K562 (cell line): ENCODE measurements around the gene OR2V1.

Experiments
- CHD4 ChIP-seq: fragments of 200-600 bp; sonication (generic); IDR thresholded peaks from 3 replicates; pipeline ENCODE4 v1.6.1; 2012; ENCODE audit warnings: low read depth, mild to moderate bottlenecking, mixed read lengths, low read length, inconsistent platforms; ENCODE audit not compliant: insufficient read depth, insufficient replicate concordance, poor library complexity, severe bottlenecking
- HBP1 ChIP-seq: fragments of 450-650 bp; formaldehyde crosslinking; IDR thresholded peaks from 2 replicates; pipeline ENCODE4 v1.4.0; 2022; ENCODE audit warnings: missing genetic modification characterization
- MEIS2 ChIP-seq: fragments of 450-650 bp; IDR thresholded peaks from 2 replicates; pipeline ENCODE4 v1.6.1; 2014; ENCODE audit warnings: mild to moderate bottlenecking; ENCODE audit not compliant: partially characterized antibody
- PCBP1 ChIP-seq: fragments of 200-400 bp; formaldehyde crosslinking; IDR thresholded peaks from 2 replicates; pipeline ENCODE4 v1.6.1; 2018; ENCODE audit warnings: mild to moderate bottlenecking, low read depth, low read length; ENCODE audit not compliant: poor library complexity, severe bottlenecking
- SMC3 ChIP-seq: conservative IDR thresholded peaks from 2 replicates; pipeline ENCODE4 v1.6.1; 2011; ENCODE audit warnings: low read depth, low read length, improper control_type of control experiment; ENCODE audit not compliant: insufficient read depth
- ZNF445 ChIP-seq: fragments of 250-450 bp; sonication (Bioruptor Pico); IDR thresholded peaks from 2 replicates; pipeline ENCODE4 v1.4.0; 2020; ENCODE audit warnings: low read depth, mild to moderate bottlenecking, moderate library complexity
- ZNF584 ChIP-seq: fragments of 200-800 bp; sonication (Bioruptor generic); IDR thresholded peaks from 2 replicates; pipeline ENCODE4 v1.6.1; 2016; ENCODE audit warnings: low read depth, mild to moderate bottlenecking, missing genetic modification characterization, missing compliant biosample characterization
- ZNF830 ChIP-seq: fragments of 250-450 bp; sonication (Bioruptor Pico); IDR thresholded peaks from 2 replicates; pipeline ENCODE4 v1.5.0; 2021; ENCODE audit warnings: mild to moderate bottlenecking

GRCh38 chr5:181164076-181164952, 33.3 kb upstream of the OR2V1 start:
- TF ChIP-seq ZNF584, result no peak
- no peak for TF ChIP-seq MEIS2
- no peak for TF ChIP-seq PCBP1
- TF ChIP-seq CHD4, result no peak
- no peak for TF ChIP-seq ZNF445 (CRISPR knock-in tag)
- TF ChIP-seq SMC3, result no peak
- no peak for TF ChIP-seq ZNF830 (CRISPR knock-in tag)
- TF ChIP-seq HBP1 (CRISPR knock-in tag), result no peak
